GM19328 (cell line): ENCODE measurements around the gene LRRC9.
"Not testable (repeated sequence)": the region's sequence is repeated elsewhere in the genome, so short reads cannot be mapped to it uniquely, and the experiment has no call there.

ENCODE experiments used
- ATAC-seq: cut with Tn5 transposase; IDR thresholded peaks from one replicate; pipeline ENCODE4 v1.9.1; 2021; ENCODE audit warnings: mild to moderate bottlenecking, moderate library complexity; ENCODE audit not compliant: unreplicated experiment

Gene LRRC9

GRCh38 chr14:59952141-59952540 lies 32.2 kb downstream of the LRRC9 start:
- ATAC-seq, result not testable (repeated sequence)

DNA sequence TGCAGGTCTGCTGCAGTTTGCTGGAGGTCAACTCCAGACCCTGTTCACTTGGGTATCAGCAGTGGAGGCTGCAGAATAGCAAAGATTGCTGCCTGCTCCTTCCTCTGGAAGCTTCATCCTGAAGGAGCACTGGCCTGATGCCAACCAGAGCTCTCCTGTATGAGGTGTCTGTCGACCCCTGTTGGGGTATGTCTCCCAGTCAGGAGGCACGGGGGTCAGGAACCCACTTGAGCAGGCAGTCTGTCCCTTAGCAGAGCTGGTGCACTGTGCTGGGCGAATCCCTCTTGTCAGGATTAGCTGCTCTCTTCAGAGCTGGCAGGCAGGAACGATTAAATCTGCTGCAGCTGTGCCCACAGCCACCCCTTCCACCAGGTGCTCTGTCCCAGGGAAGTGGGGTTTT lies 37.9 kb downstream of the LRRC9 start:
- not testable (repeated sequence) for ATAC-seq

DNA sequence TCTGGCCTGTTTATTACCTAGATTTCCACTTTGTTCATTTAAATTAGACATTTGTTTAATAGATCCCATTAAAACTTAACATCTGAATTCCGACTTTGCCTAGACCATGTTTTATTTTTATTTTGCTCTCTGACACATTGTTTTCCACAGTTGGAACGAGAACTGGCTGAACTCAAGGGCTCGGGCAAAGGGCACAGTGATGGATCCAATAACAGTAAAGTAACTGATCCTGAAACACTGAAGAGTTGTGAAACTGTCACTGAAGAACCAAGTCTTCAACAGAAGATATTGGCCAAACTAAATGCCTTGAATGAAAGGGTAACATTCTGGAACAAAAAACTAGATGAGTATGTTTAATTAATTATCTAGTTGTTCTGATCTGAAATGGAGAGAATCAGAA lies 39.7 kb downstream of the LRRC9 start:
- no peak for ATAC-seq

DNA sequence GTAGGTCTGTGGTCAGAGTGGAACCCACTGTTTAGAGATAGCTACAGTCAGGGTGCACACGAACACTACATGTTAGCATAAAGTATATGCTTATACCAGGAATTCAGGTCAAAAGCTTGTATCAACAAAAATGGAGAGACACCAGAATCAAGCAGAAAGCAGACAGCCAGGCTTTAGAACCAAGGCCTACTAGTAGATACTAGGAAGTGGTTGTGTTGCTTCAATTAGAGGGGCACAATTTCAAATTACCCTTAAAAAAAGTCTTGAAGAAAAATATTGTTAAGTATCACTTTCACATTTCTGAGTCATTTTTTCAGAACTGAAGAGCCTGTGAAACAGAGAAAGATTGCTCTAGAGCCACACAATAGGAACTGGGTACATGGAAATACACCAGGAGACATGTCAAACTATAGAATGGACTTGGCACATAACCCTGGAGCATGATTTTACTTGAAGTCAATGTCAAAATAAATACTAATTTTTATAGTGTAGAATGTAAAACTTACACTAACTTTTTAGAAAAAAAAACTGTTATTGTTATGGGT lies 41.6 kb downstream of the LRRC9 start:
- no peak for ATAC-seq

DNA sequence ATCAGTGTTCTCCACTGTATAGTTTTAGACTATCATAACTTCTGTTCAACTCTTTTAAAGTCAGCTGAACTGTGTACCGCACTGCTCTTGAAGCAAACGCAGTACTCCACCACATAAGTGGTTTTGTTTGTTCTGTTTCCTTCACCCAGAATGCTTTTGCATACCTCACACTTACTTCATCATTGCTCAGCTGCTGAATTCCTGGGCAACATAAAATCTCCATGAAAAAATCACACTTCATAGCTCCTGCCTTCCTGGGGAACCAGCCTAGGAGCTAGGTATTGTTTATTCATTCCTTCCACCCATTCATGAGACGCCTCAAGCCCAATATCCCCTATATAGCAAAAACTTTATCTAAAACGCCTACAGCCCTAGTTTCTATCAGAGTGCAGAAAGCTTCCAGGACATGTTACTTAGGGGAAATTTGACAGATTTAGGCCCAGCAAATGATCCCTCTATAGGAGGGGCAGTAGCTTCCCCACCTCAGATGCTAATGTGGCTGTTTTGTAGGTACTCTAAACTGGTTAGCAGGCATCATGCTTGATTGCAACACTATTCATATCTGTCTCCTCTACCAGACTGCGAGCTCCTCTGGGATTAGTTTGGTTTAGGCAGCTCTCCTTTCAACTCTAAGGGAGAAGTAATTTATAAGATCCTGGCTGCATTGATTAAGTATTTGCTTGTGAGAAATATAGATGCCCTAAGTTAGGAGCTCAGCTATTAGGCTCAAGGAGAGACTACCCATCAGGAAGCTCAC lies 44.5 kb downstream of the LRRC9 start:
- peak; percentile 20 for ATAC-seq

GRCh38 chr14:59969319-59969718 lies 49.4 kb downstream of the LRRC9 start:
- ATAC-seq, result no peak

GRCh38 chr14:59981564-59981963 lies 61.6 kb downstream of the LRRC9 start:
- ATAC-seq, result no peak

- ATAC-seq, result no peak
Observed at GRCh38 chr14:59983048-59983447, 63.1 kb downstream of the LRRC9 start.

GRCh38 chr14:59986556-59987059 lies 66.7 kb downstream of the LRRC9 start:
- ATAC-seq, result no peak

DNA sequence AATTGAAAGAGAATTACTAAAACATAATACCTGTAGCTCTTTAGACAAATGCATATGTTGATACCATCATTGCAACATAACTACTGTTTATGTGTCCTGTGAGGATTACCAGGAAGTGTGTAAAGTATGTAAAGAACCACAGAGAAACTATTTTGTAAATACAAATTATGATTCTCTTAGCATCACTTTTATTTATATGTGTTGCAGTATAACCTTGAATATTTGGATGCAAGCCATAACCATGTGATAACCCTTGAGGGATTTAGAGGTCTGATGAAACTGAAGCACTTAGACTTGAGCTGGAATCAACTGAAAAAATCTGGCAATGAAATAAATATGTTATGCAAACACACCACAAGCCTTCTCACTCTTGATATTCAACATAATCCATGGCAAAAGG lies 77.5 kb downstream of the LRRC9 start:
- no peak for ATAC-seq

- ATAC-seq, result no peak
Observed at GRCh38 chr14:59997966-59998365, 78.0 kb downstream of the LRRC9 start.

DNA sequence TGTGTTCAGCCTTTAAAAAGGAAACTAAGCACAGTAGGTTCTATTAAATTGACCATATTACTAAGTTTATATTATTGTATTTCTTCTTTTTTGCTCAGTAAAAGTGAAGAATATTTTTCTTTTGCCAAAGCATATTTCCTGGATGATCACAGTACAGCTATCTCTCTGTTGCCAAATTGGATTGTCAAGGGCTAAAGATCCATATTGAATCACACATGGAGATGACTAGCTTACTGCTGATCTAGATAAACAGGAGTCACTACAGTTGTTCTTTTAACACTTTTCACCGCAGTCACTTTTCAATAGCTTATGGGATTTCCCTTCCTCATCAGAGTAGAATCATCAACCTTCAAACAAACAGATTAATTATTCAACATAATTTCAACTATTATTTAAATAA lies 78.6 kb downstream of the LRRC9 start:
- ATAC-seq, result no peak

- no peak for ATAC-seq
Observed at GRCh38 chr14:60002819-60003492, 83.0 kb downstream of the LRRC9 start.

GRCh38 chr14:60003991-60004390 lies 84.0 kb downstream of the LRRC9 start:
- no peak for ATAC-seq

GRCh38 chr14:60008042-60008441 lies 88.1 kb downstream of the LRRC9 start:
- no peak for ATAC-seq

GRCh38 chr14:60010263-60010662 lies 90.3 kb downstream of the LRRC9 start:
- not testable (repeated sequence) for ATAC-seq

GRCh38 chr14:60014402-60014801 lies 94.5 kb downstream of the LRRC9 start:
- ATAC-seq, result no peak

DNA sequence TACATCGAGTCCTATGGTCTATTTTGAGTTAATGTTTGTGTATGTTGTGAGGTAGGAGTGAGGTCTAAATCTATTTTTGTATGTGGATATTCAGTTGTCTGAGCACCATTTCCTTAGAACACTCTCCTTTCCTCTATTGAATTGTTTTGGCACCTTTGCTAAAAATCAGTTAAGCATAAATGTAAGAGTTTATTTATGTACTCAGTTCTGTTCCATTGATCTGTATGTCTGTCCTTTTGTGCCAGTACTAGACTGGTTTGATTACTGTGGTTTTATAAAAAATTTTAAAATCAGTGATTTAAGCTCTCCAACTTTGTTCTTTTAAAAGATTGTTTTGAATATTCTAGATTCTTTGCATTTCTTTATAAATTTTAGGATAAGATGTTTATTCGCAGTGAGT lies 101.7 kb downstream of the LRRC9 start:
- no peak for ATAC-seq

DNA sequence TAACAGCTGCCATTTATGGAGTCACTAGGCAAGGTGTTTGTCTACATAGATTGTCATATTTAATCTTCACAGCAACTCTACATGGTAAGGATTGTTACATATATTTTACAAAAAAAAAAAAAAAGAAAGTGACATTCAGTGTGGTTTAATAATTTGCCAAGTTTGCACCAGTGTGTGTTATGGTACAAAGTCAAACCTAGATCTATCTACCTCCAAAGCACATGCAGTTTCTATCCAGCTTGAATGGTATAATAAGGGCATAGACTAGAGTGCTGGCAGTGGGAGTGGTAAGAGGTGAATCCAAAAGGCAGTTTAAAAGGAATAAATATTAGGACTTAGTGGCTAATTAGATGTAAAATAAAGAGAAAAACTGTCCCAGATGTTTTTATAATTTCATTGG lies 105.6 kb downstream of the LRRC9 start:
- ATAC-seq, result no peak

- ATAC-seq, result no peak
Observed at GRCh38 chr14:60035177-60035576, 115.2 kb downstream of the LRRC9 start.

DNA sequence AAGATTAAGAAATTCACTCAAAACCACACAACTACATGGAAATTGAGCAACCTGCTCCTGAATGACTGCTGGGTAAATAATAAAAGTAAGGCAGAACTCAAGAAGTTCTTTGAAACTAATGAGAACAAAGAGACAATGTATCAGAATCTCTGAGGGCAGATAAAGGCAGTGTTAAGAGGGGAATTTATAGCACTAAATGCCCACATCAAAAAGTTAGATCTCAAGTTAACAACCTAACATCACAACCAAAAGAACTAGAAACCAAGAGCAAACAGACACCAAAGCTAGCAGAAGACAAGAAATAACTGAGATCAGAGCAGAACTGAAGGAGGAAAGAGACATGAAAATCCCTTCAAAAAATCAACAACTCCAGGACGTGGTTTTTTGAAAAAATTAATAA lies 128.0 kb downstream of the LRRC9 start:
- not testable (repeated sequence) for ATAC-seq

- no peak for ATAC-seq
Observed at GRCh38 chr14:60051721-60052221, 131.8 kb downstream of the LRRC9 start.
